Fibroblast of mammary gland (primary cell): Measurements from ENCODE around the gene BCAN.

Experiments
- DNase-seq: peaks from one replicate; pipeline ENCODE4 v3.0.0-alpha.2; 2010; ENCODE audit warnings: low read depth
- H3K4me3 ChIP-seq: 2 replicates; pipeline ENCODE4 v1.5.1; 2011; ENCODE audit warnings: low read depth, mild to moderate bottlenecking, low read length, moderate library complexity; ENCODE audit not compliant: control insufficient read depth
- TF ChIP-seq, protein P1 (sequence below): conservative IDR thresholded peaks from 2 replicates; pipeline ENCODE4 v1.5.1; 2011; ENCODE audit warnings: low read depth, low read length, inconsistent platforms; ENCODE audit not compliant: control insufficient read depth, insufficient read depth

The BCAN gene

DNA sequence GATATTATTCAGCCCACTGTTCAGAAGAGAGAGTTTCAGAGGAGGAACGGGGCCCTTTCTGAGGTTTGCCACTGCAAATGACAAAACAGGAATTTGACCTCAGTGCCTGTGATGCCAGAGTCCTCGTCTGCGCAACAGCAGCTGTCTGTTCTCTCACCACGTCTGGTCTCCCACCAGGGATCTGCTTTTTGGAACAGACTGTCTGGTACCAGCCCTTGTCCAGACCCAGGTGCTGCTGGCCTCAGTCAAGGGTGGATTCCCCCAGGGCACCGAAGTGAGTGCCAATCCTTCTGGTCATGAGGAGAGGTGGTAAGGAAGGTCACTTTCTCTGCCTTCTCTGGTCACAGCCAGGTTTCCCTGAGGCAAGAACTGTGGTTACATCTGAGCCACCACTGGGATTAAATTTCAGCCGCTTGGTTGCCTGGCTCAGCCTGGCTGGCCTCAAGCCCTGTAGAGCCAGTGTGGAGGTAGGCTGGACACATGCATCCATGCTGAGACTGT is 2.3 kb upstream of the BCAN start:
- DNase-seq: no peak
- no peak overlapping the region for H3K4me3 ChIP-seq
- TF ChIP-seq, protein P1, sequence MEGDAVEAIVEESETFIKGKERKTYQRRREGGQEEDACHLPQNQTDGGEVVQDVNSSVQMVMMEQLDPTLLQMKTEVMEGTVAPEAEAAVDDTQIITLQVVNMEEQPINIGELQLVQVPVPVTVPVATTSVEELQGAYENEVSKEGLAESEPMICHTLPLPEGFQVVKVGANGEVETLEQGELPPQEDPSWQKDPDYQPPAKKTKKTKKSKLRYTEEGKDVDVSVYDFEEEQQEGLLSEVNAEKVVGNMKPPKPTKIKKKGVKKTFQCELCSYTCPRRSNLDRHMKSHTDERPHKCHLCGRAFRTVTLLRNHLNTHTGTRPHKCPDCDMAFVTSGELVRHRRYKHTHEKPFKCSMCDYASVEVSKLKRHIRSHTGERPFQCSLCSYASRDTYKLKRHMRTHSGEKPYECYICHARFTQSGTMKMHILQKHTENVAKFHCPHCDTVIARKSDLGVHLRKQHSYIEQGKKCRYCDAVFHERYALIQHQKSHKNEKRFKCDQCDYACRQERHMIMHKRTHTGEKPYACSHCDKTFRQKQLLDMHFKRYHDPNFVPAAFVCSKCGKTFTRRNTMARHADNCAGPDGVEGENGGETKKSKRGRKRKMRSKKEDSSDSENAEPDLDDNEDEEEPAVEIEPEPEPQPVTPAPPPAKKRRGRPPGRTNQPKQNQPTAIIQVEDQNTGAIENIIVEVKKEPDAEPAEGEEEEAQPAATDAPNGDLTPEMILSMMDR: no peak

DNA sequence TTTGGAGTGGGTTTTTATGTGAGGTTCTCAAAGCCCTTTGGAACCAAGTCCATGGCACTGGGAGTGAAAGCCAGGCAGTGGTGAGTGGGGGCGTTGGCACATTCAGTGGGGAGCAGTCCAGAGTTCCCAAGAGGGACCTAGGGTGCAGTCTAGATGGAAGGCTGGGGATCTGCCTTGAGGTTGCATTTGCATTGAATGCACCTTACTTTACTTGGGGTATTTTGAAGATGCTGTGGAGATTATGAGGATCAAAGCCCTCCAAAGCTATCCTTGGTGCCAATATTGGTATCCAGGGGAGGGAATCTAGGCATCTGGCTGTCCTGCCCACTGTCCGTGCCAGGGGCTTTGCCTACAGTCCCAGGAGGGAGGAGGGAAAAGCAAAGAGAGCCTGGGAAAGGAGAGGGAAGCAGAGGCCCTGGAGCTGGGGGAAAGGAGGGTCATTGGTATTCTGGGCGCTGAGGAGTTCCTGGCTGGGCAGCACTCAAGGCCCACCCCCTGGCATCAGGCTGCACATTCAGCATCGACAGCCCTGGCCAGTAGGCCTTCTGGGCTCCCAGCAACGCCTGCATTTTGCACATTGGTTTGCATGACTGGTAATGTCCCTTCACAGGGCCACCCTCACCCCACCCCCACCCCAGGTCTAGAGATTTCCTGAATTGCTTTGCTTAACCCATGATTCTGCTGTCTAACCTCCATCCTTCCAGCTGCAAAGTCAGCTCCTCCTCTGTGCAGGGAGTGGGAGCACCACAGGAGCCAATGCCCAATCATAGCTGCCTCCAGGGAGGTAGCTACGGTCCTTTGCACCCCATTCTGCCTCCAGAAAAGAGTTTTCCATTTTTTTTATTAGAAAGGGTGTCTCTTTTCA is 843 bp upstream of the BCAN start:
- TF ChIP-seq, protein P1: no peak
- DNase-seq: no peak
- H3K4me3 ChIP-seq: no peak overlapping the region

- no peak overlapping the region for H3K4me3 ChIP-seq
- TF ChIP-seq, protein P1: no peak
- no peak for DNase-seq
These were observed 540 bp downstream of the BCAN start for GRCh38 chr1:156642265-156643048.

GRCh38 chr1:156643049-156643777 is 1.3 kb downstream of the BCAN start:
- no peak for DNase-seq
- TF ChIP-seq, protein P1: no peak
- H3K4me3 ChIP-seq: no peak overlapping the region

GRCh38 chr1:156643778-156644092 is 1.8 kb downstream of the BCAN start:
- no peak overlapping the region for H3K4me3 ChIP-seq
- no peak for DNase-seq
- TF ChIP-seq, protein P1: no peak

- no peak for DNase-seq
- TF ChIP-seq, protein P1: no peak
- no peak overlapping the region for H3K4me3 ChIP-seq
These were observed 2.2 kb downstream of the BCAN start for GRCh38 chr1:156644146-156644545.
